ENCODE results near the gene TMEM184B. TPM values are rescaled to one million over a fixed set of nuclear protein-coding genes. Genes with fewer than 3 reads are reported as not detected.

Gene TMEM184B
- polyA plus RNA-seq, 1 donor (not counting 4 experiments of a cell fraction or from before 2014, with no cell fraction given), result 18.8 TPM

DNA sequence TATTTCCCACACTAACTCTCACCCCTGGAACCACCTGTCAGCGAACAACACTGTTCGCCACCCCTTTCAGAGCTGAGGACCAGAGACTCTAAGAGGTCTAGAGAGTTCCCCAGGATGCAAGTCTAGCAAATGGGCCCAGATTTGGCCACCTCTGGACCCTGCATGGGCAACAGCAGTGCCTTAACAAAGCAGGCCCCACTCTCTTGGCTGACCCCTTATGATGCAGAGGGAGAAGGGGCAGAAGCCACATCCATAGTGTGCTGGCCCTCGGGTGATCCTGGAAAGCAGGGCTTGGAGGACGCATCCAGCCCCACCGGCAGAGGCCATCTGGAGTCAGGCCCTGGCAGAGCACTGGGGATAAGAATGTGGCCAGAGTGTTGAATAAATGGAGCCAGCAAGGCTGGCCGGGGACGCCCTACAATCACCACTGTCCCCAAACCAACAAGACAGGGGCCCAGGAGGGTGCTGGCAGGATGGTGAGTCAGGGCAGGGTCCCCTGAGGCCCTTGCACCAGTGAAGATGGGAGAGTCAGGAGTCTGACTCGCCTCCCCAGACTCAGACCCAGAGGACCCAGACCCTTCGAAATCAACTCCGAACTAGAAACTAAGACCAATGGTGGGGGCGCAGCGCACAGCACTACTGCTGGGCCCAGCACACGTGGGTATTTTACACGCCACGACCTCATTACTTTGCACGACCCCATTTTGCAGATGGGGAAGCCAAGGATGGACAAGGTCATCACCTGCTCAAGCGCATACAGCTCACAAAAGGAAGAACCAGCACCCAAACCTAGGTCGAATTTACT lies 37.9 kb upstream of the TMEM184B start:
- FAIRE-seq (no peak), DNase-seq (ENCODE audit: low read depth, low spot score) (no peak)
- Histone ChIP-seq H3K4me3 (ENCODE audit: control insufficient read depth in 2 of 3, extremely low read depth in 1 of 3, insufficient read depth in 2 of 3, low read depth in 1 of 3, low read length in 3 of 3) (no peak overlapping the region), H2AFZ (ENCODE audit: control insufficient read depth, low read length) (no peak overlapping the region), H3K4me1 (ENCODE audit: control insufficient read depth, extremely low read depth, insufficient read depth, low read length) (peaks cover 83% of the 10 kb centered on the region), H3K79me2 (ENCODE audit: control insufficient read depth, insufficient read depth, low read length) (peaks cover 99% of the 10 kb centered on the region), H3K4me2 (ENCODE audit: control insufficient read depth, extremely low read depth, insufficient read depth, low read depth, low read length) (no peak overlapping the region), H3K9me3 (ENCODE audit: control insufficient read depth, low read depth, low read length) (no peaks in the 10 kb centered on the region), H3K9me1 (ENCODE audit: control insufficient read depth, extremely low read depth, insufficient read depth, low read length) (peaks cover 11% of the 10 kb centered on the region), H3K9ac (ENCODE audit: control insufficient read depth, extremely low read depth, insufficient read depth, low read length) (peak overlapping the region; percentile 24), H3K36me3 (ENCODE audit: control insufficient read depth in 2 of 2, extremely low read depth in 1 of 2, insufficient read depth in 2 of 2, low read length in 2 of 2) (peaks cover 19 to 63% of the 10 kb centered on the region in 2 experiments), H4K20me1 (ENCODE audit: control insufficient read depth, extremely low read depth, insufficient read depth, low read length) (peaks cover 62% of the 10 kb centered on the region), H3K27me3 (ENCODE audit: control insufficient read depth, extremely low read depth, insufficient read depth, low read length) (no peaks in the 10 kb centered on the region), H3K27ac (ENCODE audit: control insufficient read depth, insufficient read depth, low read length) (peak overlapping the region; percentile 11)
- dilution Hi-C loops (cut with MboI; ENCODE audit: extremely low pct_ligation_motif_present, low sequenced_read_pairs), result no loop called here
- TF ChIP-seq EZH2 (IDR thresholded peaks at IDR 0.05; ENCODE audit: low read length), result no peak
- TF ChIP-seq, protein P1, sequence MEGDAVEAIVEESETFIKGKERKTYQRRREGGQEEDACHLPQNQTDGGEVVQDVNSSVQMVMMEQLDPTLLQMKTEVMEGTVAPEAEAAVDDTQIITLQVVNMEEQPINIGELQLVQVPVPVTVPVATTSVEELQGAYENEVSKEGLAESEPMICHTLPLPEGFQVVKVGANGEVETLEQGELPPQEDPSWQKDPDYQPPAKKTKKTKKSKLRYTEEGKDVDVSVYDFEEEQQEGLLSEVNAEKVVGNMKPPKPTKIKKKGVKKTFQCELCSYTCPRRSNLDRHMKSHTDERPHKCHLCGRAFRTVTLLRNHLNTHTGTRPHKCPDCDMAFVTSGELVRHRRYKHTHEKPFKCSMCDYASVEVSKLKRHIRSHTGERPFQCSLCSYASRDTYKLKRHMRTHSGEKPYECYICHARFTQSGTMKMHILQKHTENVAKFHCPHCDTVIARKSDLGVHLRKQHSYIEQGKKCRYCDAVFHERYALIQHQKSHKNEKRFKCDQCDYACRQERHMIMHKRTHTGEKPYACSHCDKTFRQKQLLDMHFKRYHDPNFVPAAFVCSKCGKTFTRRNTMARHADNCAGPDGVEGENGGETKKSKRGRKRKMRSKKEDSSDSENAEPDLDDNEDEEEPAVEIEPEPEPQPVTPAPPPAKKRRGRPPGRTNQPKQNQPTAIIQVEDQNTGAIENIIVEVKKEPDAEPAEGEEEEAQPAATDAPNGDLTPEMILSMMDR (optimal IDR thresholded peaks at IDR 0.05 in 1 of 3, IDR thresholded peaks at IDR 0.05 in 1 of 3, conservative IDR thresholded peaks at IDR 0.05 in 1 of 3; ENCODE audit: extremely low read depth in 1 of 3, insufficient read depth in 2 of 3, low read length in 3 of 3), result no peak

DNA sequence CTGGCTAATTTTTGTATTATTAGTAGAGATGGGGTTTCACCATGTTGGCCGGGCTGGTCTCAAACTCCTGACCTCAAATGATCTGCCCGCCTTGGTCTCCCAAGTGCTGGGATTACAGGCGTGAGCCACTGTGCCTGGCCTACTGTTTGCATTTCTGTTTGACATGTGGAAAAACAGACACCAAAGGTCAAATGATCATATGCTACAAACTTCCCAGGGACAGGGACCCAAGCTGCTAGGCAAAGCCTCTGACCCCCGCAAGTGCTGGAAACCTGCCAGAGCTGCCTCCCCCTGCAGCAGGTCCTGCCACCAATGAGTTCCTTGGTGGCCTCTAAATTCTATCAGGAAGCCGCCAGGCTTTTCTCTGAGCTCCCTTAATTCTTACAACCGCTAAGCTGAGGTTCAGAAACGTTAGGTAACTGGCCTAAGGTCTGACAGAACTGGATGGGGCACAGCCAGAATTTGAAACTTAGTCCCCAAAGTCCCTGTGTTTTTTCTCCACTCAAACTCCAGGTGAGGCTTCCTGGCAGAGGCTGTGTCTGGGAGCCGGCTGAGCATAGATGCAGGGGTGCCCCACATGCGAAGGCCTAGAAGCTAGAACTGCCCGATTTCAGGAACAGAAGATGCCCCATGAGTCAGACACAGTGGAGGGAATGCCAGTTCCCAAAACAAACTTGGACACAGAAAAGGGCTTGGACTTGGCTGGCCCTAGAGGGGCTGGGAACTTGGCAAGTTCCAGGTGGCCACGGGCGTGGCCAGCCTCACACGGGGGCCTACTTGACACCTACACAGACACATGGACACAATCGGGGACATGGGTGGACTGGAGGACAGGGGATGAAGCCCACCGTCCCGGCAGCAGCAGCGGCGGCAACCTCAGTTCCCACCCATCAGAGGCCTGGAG lies 37.1 kb upstream of the TMEM184B start:
- Histone ChIP-seq H3K36me3 (ENCODE audit: control insufficient read depth in 2 of 2, extremely low read depth in 1 of 2, insufficient read depth in 2 of 2, low read length in 2 of 2) (peaks cover 20 to 60% of the 10 kb centered on the region in 2 experiments), H2AFZ (ENCODE audit: control insufficient read depth, low read length) (no peak overlapping the region), H3K27me3 (ENCODE audit: control insufficient read depth, extremely low read depth, insufficient read depth, low read length) (no peaks in the 10 kb centered on the region), H3K9me3 (ENCODE audit: control insufficient read depth, low read depth, low read length) (no peaks in the 10 kb centered on the region), H3K4me2 (ENCODE audit: control insufficient read depth, extremely low read depth, insufficient read depth, low read depth, low read length) (no peak overlapping the region), H3K79me2 (ENCODE audit: control insufficient read depth, insufficient read depth, low read length) (peaks cover 99% of the 10 kb centered on the region), H3K4me1 (ENCODE audit: control insufficient read depth, extremely low read depth, insufficient read depth, low read length) (peaks cover 83% of the 10 kb centered on the region), H4K20me1 (ENCODE audit: control insufficient read depth, extremely low read depth, insufficient read depth, low read length) (peaks cover 59% of the 10 kb centered on the region), H3K9ac (ENCODE audit: control insufficient read depth, extremely low read depth, insufficient read depth, low read length) (peak overlapping the region; percentile 24), H3K4me3 (ENCODE audit: control insufficient read depth in 2 of 3, extremely low read depth in 1 of 3, insufficient read depth in 2 of 3, low read depth in 1 of 3, low read length in 3 of 3) (no peak overlapping the region), H3K27ac (ENCODE audit: control insufficient read depth, insufficient read depth, low read length) (peak overlapping the region; percentile 11), H3K9me1 (ENCODE audit: control insufficient read depth, extremely low read depth, insufficient read depth, low read length) (peaks cover 11% of the 10 kb centered on the region)
- DNase-seq (ENCODE audit: low read depth, low spot score) (no peak), FAIRE-seq (no peak)
- no peak for TF ChIP-seq EZH2 (IDR thresholded peaks at IDR 0.05; ENCODE audit: low read length)
- TF ChIP-seq, protein P1 (optimal IDR thresholded peaks at IDR 0.05 in 1 of 3, IDR thresholded peaks at IDR 0.05 in 1 of 3, conservative IDR thresholded peaks at IDR 0.05 in 1 of 3; ENCODE audit: extremely low read depth in 1 of 3, insufficient read depth in 2 of 3, low read length in 3 of 3), result no peak
- dilution Hi-C loops (cut with MboI; ENCODE audit: extremely low pct_ligation_motif_present, low sequenced_read_pairs), result no loop called here

All from keratinocyte (primary cell).